SU-DHL-6 (cell line): ENCODE measurements around the gene FARS2.

Experiments
- CTCF ChIP-seq: fragments of 200-600 bp; sonication (generic); IDR thresholded peaks from one replicate; pipeline ENCODE4 v1.5.1; 2017; ENCODE audit warnings: antibody characterized with exemption, mild to moderate bottlenecking, low read length, moderate library complexity; ENCODE audit not compliant: insufficient read depth, poor library complexity, severe bottlenecking
- EZH2phosphoT487 ChIP-seq: fragments of 200-600 bp; sonication (generic), shearing (Covaris generic); conservative IDR thresholded peaks from 2 replicates; pipeline ENCODE4 v1.6.1; 2018; ENCODE audit warnings: mild to moderate bottlenecking, antibody characterized with exemption, low read length, moderate library complexity, mixed read lengths

- TF ChIP-seq CTCF (no peak), EZH2phosphoT487 (no peak)
Observed at GRCh38 chr6:5634525-5634924, 373.2 kb downstream of the FARS2 start.
